HEK293T (cell line): ENCODE data around the gene FUT1.

Source experiments
- SP1 ChIP-seq: fragments of 450-650 bp; IDR thresholded peaks from 2 replicates; pipeline ENCODE4 v1.6.1; 2017
- SUZ12 ChIP-seq: fragments of 450-650 bp; IDR thresholded peaks from 2 replicates; pipeline ENCODE4 v1.6.1; 2016; ENCODE audit warnings: mild to moderate bottlenecking

DNA sequence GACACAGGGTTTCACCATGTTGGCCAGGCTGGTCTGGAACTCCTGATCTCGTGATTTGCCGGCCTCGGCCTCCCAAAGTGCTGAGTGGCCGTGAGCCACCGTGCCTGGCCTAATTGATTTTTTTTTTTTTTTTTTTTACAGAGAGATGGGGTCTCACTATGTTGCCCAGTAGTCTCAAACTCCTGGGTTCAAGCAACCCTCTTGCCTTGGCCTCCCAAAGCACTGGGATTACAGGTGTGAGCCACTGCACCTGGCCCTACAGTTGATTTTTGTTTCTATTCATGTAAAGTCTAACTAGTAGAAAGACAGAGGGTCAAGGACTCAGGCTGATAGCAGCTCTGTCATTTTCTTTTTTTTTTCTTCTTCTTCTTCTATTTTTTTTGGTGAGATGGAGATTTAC is 24.7 kb upstream of the FUT1 start:
- TF ChIP-seq SUZ12 (no peak), SP1 (no peak)
